NCI-H2029 treated with DMSO at 0.1 percent for 48 hours (cell line): ENCODE measurements around the gene WIF1.
A peak's percentile ranks its signal among the peaks of the same experiment; 100 is the strongest.

ENCODE experiments used
- DNase-seq: peaks from one replicate; lab custom pipeline; 2025; lab: John Stamatoyannopoulos, UW

WIF1 gene

DNA sequence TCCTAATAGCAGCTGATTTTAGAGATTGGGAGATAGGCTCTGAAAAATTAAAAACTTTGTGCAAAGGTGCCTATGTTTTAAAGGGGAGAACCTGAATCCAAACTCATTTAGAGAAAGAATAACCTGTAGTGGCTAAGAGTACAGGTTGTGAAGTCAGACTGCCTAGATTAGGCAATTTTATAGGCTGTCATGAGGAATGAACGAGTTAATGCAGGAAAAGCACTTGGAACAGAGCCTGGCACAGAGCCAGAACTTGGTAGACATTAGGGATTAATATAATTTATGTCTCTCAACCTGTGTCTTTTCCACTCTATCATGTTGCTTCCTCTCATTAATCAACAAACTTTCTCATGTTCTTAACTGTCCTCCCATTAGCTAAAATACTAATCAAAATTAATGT lies 98.1 kb downstream of the WIF1 start:
- peak; percentile 0 for DNase-seq

DNA sequence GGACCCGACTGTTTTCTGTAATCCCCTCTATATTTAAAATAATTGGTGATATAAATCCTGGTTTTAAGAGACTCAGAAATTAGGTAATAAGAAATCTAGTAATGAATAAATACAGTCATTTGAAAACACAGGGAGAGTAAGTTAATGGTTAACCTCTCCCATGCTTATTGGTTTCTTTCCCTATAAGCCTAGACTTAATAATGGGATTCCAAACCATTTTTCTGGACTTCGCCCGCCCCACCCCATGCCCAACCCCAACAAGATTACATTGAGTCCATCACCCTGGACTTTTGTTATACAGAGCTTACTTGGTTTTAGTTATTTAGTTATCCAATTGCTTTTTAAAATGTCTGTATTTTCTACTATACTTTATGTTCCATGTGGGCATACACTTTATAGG lies 98.7 kb downstream of the WIF1 start:
- DNase-seq, result no peak

DNA sequence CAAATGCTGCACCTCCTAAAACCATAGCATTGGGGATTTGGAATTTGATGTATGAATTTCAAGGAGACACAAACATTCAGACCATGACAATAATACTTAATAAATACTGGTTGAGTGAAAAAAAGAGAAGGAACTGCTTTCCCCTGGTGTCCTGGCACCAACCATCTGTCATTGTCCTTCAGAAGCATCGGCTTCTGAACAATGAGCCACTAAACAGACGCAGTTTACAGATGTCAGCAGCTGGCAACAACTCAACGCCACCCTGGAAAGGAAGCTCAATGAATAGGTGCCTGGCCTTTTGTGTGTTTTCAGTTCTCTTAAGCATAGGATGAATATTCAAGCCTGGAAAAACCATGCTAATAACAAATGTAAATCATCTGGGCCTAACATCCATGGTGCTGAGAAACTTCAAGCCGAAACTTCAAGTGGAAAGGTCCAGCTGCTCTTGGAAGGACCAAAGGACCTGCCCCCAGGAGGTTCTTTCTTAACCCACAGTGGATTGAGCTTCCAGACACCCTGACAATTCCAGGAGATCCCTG lies 101.3 kb downstream of the WIF1 start:
- peak; percentile 23 for DNase-seq

DNA sequence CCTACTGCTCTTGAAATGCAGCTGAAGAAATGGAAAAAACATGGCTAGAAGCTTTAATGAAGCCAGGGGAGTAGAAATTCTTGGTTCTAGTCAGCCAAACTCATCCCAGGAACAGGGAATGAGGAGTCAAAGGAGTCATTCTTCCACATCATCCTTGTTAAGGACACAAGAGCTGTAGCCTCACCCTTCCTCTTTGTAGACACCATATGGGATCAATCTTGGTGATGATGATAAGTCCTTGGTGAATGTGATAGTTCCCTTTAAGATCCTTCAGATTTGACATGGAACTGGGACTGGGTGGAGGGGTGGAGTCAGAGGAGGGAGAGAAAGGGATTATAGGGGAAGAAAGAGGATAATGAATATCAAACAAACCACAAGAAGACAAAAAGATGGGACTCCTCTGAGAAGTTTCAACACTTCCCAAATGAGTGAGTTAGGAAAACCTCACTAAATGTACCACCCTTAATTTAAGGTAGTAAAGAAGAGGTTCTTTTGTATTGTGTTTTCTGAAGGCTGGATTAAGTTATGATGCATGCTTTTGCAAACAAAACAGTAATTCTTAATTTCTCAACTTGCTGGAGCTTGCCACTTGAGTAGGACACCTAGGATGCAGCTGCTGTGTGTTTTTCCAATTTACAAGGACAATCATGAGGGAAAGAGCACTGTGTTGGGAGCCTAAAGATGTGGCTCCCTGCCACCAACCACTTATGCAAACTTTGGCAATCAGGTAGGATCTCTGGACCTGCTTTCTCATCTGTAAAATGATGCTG lies 104.0 kb downstream of the WIF1 start:
- no peak for DNase-seq

DNA sequence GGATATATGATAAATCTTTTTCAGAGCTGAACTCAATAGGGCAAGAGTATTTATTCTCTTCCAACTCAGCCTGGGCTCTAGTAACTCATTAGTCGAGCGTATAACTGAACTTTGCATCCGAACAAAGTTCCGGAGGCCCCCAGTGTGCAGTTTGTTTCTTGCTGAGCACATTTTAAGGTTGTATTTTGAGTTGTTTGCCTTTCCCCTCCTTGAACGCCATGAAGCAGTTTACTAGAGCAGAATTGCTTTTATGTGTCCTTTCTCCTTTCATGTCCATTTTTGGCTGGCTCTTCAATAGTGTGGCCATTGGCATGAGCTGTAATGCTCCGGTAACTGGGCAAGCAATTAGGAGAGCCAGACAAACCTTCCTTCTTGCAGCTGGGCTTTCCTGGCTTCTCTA lies 105.3 kb downstream of the WIF1 start:
- no peak for DNase-seq

DNA sequence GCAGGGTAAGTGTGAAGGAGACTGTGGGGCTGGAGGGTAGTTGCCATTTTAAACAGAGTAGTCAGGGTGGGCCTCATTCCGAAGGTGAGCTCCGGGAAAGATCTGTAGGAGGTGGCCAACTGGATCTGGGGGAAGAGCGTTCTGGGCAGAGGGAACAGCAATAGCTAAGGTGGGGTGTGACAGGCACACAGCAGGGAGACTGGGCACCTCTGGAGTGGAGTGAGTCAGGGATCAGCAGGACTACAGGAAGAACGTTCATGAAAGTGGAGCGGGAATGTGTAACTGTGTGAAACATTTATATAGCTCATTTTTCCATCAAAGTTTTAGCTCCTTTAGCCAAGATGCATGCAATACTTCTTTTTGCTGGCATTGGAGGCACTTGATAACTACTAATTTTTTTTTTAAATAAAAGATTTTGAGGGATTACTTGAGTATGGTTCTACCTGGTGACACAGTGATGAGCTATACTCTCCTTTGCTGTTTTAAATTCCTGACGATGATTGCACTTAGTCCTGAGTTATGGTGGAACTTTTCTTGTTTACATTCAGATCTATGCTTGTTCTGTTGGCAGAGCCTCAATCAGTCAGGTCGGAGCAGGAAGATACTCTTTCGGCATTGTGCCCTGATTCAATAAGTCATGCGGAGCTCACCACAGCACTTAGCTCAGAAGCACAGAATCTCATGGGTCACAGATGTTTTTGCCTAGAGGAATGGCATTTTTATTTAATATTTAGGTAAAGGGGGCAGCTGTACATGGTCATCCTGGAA lies 106.4 kb downstream of the WIF1 start:
- no peak for DNase-seq

DNA sequence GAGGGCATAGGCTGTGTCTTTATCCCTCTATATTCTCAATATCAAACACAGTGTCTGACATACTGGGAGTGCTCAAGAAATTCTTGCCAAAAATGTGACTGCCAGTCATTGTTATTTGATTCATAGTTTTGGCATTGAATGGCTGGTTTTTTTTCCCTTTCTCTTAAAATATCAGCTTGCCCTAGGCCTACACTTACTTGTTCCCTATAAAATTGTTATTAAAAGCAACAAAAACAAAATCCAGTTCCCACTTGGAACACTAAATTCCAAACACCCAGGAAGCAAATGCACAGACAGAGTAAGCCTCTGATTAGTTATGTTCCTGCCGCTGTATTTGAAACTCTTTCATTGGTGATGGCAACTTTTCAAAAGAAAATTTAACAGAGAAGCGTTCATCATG lies 110.7 kb downstream of the WIF1 start:
- DNase-seq, result no peak

DNA sequence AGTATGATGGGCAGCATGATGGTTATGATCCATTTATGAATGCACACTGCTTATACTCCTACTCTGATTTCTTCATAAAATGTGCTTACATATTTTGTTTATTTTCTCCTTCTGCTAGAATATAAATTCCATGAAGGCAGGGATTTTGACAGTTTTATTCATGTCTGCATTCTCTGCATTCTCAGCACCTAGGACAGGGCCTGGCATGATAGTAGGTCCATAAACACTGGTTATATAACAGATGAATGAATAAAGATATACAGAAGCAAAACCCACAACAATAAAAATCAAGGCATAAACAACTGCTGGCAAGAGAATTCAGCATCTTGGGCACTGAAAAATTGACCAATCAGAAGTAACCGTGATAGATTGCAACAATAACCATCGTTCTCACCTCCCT lies 115.4 kb downstream of the WIF1 start:
- no peak for DNase-seq

DNA sequence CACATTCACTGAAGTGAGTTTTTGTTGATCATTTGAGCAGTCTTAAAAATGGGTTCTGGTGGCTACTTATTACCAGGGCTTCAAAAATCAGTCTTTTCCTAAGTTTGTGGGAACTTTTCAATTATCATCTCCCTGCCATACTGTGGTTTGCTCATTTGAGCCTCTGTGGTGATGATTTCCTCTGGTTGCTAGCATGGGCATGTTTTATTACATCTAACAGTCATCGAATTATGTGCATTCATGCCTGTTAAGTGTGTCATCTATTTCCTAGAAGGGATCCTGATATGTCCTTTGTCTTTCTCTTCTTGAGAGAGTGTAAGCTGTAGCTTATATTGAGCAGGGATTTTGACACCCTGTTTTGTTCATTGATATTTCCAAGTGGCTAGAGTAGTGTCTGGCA lies 116.8 kb downstream of the WIF1 start:
- DNase-seq, result no peak
